HG02642 (cell line): Measurements from ENCODE around the gene GSG1L.

ENCODE experiments used
- ATAC-seq: cut with Tn5 transposase; IDR thresholded peaks from one replicate; pipeline ENCODE4 v1.9.1; 2021; ENCODE audit warnings: mild to moderate bottlenecking; ENCODE audit not compliant: unreplicated experiment, poor library complexity

The GSG1L gene

GRCh38 chr16:27784351-27785306, 278.9 kb downstream of the GSG1L start:
- ATAC-seq, result no peak

- no peak for ATAC-seq
Measured at GRCh38 chr16:27781981-27782880, 281.3 kb downstream of the GSG1L start.

- no peak for ATAC-seq
Measured at GRCh38 chr16:27781195-27781524, 282.4 kb downstream of the GSG1L start.

- ATAC-seq, result no peak
Measured at GRCh38 chr16:27780468-27781194, 282.9 kb downstream of the GSG1L start.

GRCh38 chr16:27779641-27780164, 283.8 kb downstream of the GSG1L start:
- no peak for ATAC-seq

GRCh38 chr16:27778926-27779570, 284.5 kb downstream of the GSG1L start:
- no peak for ATAC-seq

- ATAC-seq, result no peak
Measured at GRCh38 chr16:27778171-27778925, 285.2 kb downstream of the GSG1L start.

GRCh38 chr16:27777527-27777926, 286.0 kb downstream of the GSG1L start:
- ATAC-seq, result no peak

- no peak for ATAC-seq
Measured at GRCh38 chr16:27776556-27777225, 286.8 kb downstream of the GSG1L start.

GRCh38 chr16:27775254-27775653, 288.3 kb downstream of the GSG1L start:
- no peak for ATAC-seq

- no peak for ATAC-seq
Measured at GRCh38 chr16:27774779-27775178, 288.7 kb downstream of the GSG1L start.

- ATAC-seq, result no peak
Measured at GRCh38 chr16:27773344-27773743, 290.2 kb downstream of the GSG1L start.

GRCh38 chr16:27772093-27772825, 291.3 kb downstream of the GSG1L start:
- ATAC-seq, result no peak

- no peak for ATAC-seq
Measured at GRCh38 chr16:27771201-27771910, 292.2 kb downstream of the GSG1L start.

GRCh38 chr16:27770271-27771196, 293.0 kb downstream of the GSG1L start:
- ATAC-seq, result no peak

GRCh38 chr16:27769561-27770255, 293.8 kb downstream of the GSG1L start:
- ATAC-seq, result no peak
